Memory B cell (primary cell): ENCODE data around the gene FAM120C.

ENCODE experiments used
- ATAC-seq: fragments of 150-1000 bp; cut with Tn5 transposase; 2 replicates; pipeline ENCODE4 v1.10.0; 2021; ENCODE audit warnings: low read depth, mild to moderate bottlenecking, moderate library complexity
- DNase-seq, 2 donors: peaks; one replicate each; pipeline ENCODE4 v3.0.0; 2022; ENCODE audit warnings: low spot score in 2 of 2
- H3K27ac Mint-ChIP-seq: one replicate; pipeline ENCODE4 v1.8.0; 2022; ENCODE audit warnings: mild to moderate bottlenecking, moderate library complexity, mixed read lengths
- H3K27me3 Mint-ChIP-seq: one replicate; pipeline ENCODE4 v1.8.0; 2022; ENCODE audit warnings: mixed read lengths
- H3K36me3 Mint-ChIP-seq: one replicate; pipeline ENCODE4 v1.8.0; 2022; ENCODE audit warnings: mild to moderate bottlenecking, mixed read lengths
- H3K4me1 Mint-ChIP-seq: one replicate; pipeline ENCODE4 v1.8.0; 2022; ENCODE audit warnings: mixed read lengths
- H3K4me3 Mint-ChIP-seq: one replicate; pipeline ENCODE4 v1.8.0; 2022; ENCODE audit warnings: mild to moderate bottlenecking, moderate library complexity, mixed read lengths
- H3K9me3 Mint-ChIP-seq: one replicate; pipeline ENCODE4 v1.8.0; 2022; ENCODE audit warnings: mixed read lengths

Gene FAM120C

GRCh38 chrX:54043056-54043455, 140.0 kb downstream of the FAM120C start:
- Mint-ChIP-seq H3K27me3 (no peaks in the 10 kb centered on the region), H3K4me3 (peak overlapping the region; percentile 91), H3K36me3 (peaks cover 3% of the 10 kb centered on the region), H3K4me1 (peaks cover 14% of the 10 kb centered on the region), H3K9me3 (no peaks in the 10 kb centered on the region), H3K27ac (peak overlapping the region; percentile 94)
- ATAC-seq (no peak), DNase-seq (no peak)

GRCh38 chrX:54042609-54043021, 140.4 kb downstream of the FAM120C start:
- peak; percentile 12 to 15 for DNase-seq
- Mint-ChIP-seq H3K4me1 (peaks cover 14% of the 10 kb centered on the region), H3K27me3 (no peaks in the 10 kb centered on the region), H3K27ac (peak overlapping the region; percentile 94), H3K9me3 (no peaks in the 10 kb centered on the region), H3K36me3 (peaks cover 3% of the 10 kb centered on the region), H3K4me3 (peak overlapping the region; percentile 91)
- no peak for ATAC-seq

- DNase-seq (no peak), ATAC-seq (no peak)
- Mint-ChIP-seq H3K4me1 (peaks cover 19% of the 10 kb centered on the region), H3K27ac (no peak overlapping the region), H3K36me3 (peaks cover 39% of the 10 kb centered on the region), H3K4me3 (no peak overlapping the region), H3K27me3 (no peaks in the 10 kb centered on the region), H3K9me3 (no peaks in the 10 kb centered on the region)
Measured at GRCh38 chrX:54030329-54030728, 152.7 kb downstream of the FAM120C start.

DNA sequence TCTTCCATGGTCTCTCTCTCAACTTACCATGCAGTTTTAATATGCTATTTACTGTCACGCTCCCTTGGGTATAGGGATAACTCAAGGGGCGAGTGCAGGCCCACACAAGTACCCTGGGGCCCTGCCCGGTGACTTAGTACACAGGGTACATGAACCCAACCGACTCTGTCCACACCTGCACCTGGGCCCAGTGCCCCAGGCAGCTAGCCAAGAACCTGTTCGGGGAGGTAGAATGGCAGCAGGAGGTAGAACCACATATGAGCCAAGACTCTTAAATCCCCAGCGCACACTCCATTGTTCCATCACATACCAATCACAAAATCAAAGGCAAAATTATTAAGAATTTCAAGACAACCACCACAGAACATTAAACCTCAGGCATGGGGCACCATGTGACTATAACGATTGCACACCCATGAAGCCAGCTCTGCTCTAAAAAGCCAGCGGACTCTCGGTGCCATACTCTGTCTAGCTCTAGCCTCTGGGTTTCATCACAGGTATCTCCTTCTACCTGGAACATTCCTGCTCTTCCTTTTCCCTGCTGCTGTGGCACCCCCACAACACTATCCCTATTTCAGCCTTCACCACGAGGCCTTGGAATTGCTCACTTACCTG, 153.4 kb downstream of the FAM120C start:
- DNase-seq (no peak), ATAC-seq (no peak)
- Mint-ChIP-seq H3K27me3 (no peaks in the 10 kb centered on the region), H3K36me3 (peaks cover 38% of the 10 kb centered on the region), H3K4me3 (no peak overlapping the region), H3K9me3 (no peaks in the 10 kb centered on the region), H3K27ac (no peak overlapping the region), H3K4me1 (peaks cover 21% of the 10 kb centered on the region)

DNA sequence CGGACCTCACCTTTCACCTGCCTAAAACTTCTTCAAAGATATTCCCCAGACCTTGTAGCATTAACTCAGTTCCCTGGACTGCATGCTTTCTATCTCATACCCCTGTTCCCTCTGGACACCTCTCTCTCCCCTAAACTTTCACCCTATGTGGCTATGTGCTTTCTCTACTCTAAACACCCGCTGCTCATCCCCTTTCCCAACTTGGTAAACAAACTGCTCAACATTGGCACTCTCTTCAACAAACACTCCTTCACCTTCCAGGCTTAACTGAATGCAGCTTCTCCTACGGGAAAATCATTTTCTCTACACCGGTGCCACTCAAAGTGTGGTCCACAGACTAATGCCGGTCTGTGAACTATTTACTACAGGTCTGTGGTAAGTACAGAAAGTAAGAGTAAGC, 158.7 kb downstream of the FAM120C start:
- Mint-ChIP-seq H3K36me3 (peaks cover 37% of the 10 kb centered on the region), H3K4me3 (no peak overlapping the region), H3K27me3 (no peaks in the 10 kb centered on the region), H3K4me1 (peaks cover 19% of the 10 kb centered on the region), H3K9me3 (no peaks in the 10 kb centered on the region), H3K27ac (no peak overlapping the region)
- no peak for ATAC-seq
- no peak for DNase-seq
